Measurements from ENCODE around the gene IGF1R. TPM values are rescaled to one million over a fixed set of nuclear protein-coding genes. Genes with fewer than 3 reads are reported as not detected.

IGF1R gene
- total RNA-seq, 1 experiment from 2014 or later: 16.3 TPM

- Histone ChIP-seq H3K9me3 (ENCODE audit: control insufficient read depth in 1 of 2, insufficient read depth in 1 of 2, low read depth in 1 of 2, low read length in 2 of 2) (no peaks in the 10 kb centered on the region), H3K79me2 (ENCODE audit: insufficient read depth, low read length) (no peaks in the 10 kb centered on the region), H3K9me2 (ENCODE audit: insufficient read depth) (no peaks in the 10 kb centered on the region), H3K36me3 (ENCODE audit: control insufficient read depth in 1 of 2, insufficient read depth in 2 of 2, low read length in 2 of 2) (no peaks in the 10 kb centered on the region), H3K4me2 (ENCODE audit: low read length) (no peak overlapping the region), H3K27me3 (ENCODE audit: insufficient read depth, low read length) (no peaks in the 10 kb centered on the region), H3K4me1 (ENCODE audit: control insufficient read depth in 1 of 2, insufficient read depth in 2 of 2, low read length in 2 of 2) (peaks cover 0 to 6% of the 10 kb centered on the region in 2 experiments; a peak in 1 of 4 replicates), H3K4me3 (replicated peaks in 1 of 2; ENCODE audit: low read depth in 1 of 2, low read length in 2 of 2) (no peak overlapping the region), H3K27ac (ENCODE audit: low read depth, low read length) (no peak overlapping the region), H4K20me1 (ENCODE audit: insufficient read depth) (no peaks in the 10 kb centered on the region), H3K9ac (ENCODE audit: low read length) (no peak overlapping the region), H2AFZ (ENCODE audit: low read depth, low read length, poor library complexity, severe bottlenecking) (no peak overlapping the region)
- CTCF ChIA-PET: no interaction called here
- BruUV-seq (replicated peaks): no TSS peak
- RAD21 ChIA-PET (ENCODE audit: low non-redundant PET in 1 of 2, low total read pairs in 2 of 2, uncharacterized antibody in 2 of 2, unreplicated experiment in 2 of 2): no interaction called here
- ATAC-seq (no peak), DNase-seq (ENCODE audit: low read depth, low spot score) (no peak)
- TF ChIP-seq, protein P1, sequence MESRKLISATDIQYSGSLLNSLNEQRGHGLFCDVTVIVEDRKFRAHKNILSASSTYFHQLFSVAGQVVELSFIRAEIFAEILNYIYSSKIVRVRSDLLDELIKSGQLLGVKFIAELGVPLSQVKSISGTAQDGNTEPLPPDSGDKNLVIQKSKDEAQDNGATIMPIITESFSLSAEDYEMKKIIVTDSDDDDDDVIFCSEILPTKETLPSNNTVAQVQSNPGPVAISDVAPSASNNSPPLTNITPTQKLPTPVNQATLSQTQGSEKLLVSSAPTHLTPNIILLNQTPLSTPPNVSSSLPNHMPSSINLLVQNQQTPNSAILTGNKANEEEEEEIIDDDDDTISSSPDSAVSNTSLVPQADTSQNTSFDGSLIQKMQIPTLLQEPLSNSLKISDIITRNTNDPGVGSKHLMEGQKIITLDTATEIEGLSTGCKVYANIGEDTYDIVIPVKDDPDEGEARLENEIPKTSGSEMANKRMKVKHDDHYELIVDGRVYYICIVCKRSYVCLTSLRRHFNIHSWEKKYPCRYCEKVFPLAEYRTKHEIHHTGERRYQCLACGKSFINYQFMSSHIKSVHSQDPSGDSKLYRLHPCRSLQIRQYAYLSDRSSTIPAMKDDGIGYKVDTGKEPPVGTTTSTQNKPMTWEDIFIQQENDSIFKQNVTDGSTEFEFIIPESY (IDR thresholded peaks at IDR 0.05; ENCODE audit: extremely low read depth, insufficient replicate concordance, low read length): no peak
- TF ChIP-seq JUND (IDR thresholded peaks at IDR 0.05): no peak
- no peak for TF ChIP-seq EZH2 (IDR thresholded peaks at IDR 0.05)
- no peak for TF ChIP-seq YY1 (IDR thresholded peaks at IDR 0.05; ENCODE audit: extremely low read depth, insufficient replicate concordance, low read depth, low read length)
- POLR2A ChIA-PET: interaction anchor here (0.7 kb wide), 1 partner anchor 32 kb away, joined by 3 read pairs; no protein-coding TSS in a partner anchor
- intact Hi-C loops (cut with micrococcal nuclease): no loop called here
Measured at GRCh38 chr15:98817745-98818144, 169.4 kb downstream of the IGF1R start.

GRCh38 chr15:98823012-98823458 lies 174.7 kb downstream of the IGF1R start:
- Histone ChIP-seq H3K36me3 (ENCODE audit: control insufficient read depth in 1 of 2, insufficient read depth in 2 of 2, low read length in 2 of 2) (no peaks in the 10 kb centered on the region), H3K27ac (ENCODE audit: low read depth, low read length) (no peak overlapping the region), H3K4me2 (ENCODE audit: low read length) (no peak overlapping the region), H3K79me2 (ENCODE audit: insufficient read depth, low read length) (no peaks in the 10 kb centered on the region), H3K9ac (ENCODE audit: low read length) (no peak overlapping the region), H3K4me1 (ENCODE audit: control insufficient read depth in 1 of 2, insufficient read depth in 2 of 2, low read length in 2 of 2) (no peaks in the 10 kb centered on the region; a peak in 1 of 4 replicates), H3K9me3 (ENCODE audit: control insufficient read depth in 1 of 2, insufficient read depth in 1 of 2, low read depth in 1 of 2, low read length in 2 of 2) (no peaks in the 10 kb centered on the region), H3K4me3 (replicated peaks in 1 of 2; ENCODE audit: low read depth in 1 of 2, low read length in 2 of 2) (no peak overlapping the region), H3K9me2 (ENCODE audit: insufficient read depth) (no peaks in the 10 kb centered on the region), H4K20me1 (ENCODE audit: insufficient read depth) (no peaks in the 10 kb centered on the region), H2AFZ (ENCODE audit: low read depth, low read length, poor library complexity, severe bottlenecking) (no peak overlapping the region), H3K27me3 (ENCODE audit: insufficient read depth, low read length) (no peaks in the 10 kb centered on the region)
- BruUV-seq (replicated peaks): no TSS peak
- ATAC-seq (no peak), DNase-seq (ENCODE audit: low read depth, low spot score) (no peak)
- ChIA-PET RAD21 (ENCODE audit: low non-redundant PET in 1 of 2, low total read pairs in 2 of 2, uncharacterized antibody in 2 of 2, unreplicated experiment in 2 of 2) (no interaction called here), CTCF (no interaction called here), POLR2A (no interaction called here)
- intact Hi-C loops (cut with micrococcal nuclease): no loop called here
- TF ChIP-seq, protein P1 (IDR thresholded peaks at IDR 0.05; ENCODE audit: extremely low read depth, insufficient replicate concordance, low read length): no peak
- TF ChIP-seq YY1 (IDR thresholded peaks at IDR 0.05; ENCODE audit: extremely low read depth, insufficient replicate concordance, low read depth, low read length) (no peak), SIN3A (IDR thresholded peaks at IDR 0.05; ENCODE audit: low read depth) (no peak), MAX (IDR thresholded peaks at IDR 0.05) (no peak), JUND (IDR thresholded peaks at IDR 0.05) (no peak), SRF (IDR thresholded peaks at IDR 0.05; ENCODE audit: low read depth) (no peak), SP1 (IDR thresholded peaks at IDR 0.05; ENCODE audit: low read depth) (no peak), POLR2A (IDR thresholded peaks at IDR 0.05; ENCODE audit: borderline replicate concordance, extremely low read depth, insufficient read depth, insufficient read length) (no peak), EZH2phosphoT487 (IDR thresholded peaks at IDR 0.05; ENCODE audit: borderline replicate concordance) (no peak)
- TF ChIP-seq, protein P2, sequence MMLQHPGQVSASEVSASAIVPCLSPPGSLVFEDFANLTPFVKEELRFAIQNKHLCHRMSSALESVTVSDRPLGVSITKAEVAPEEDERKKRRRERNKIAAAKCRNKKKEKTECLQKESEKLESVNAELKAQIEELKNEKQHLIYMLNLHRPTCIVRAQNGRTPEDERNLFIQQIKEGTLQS (IDR thresholded peaks at IDR 0.05): no peak
